Activated naive CD8-positive, alpha-beta T cell treated with anti-CD3 and anti-CD28 coated beads, Interleukin-2, amount 50 U/mL, for 24 hours (primary cell): Measurements from ENCODE around the gene OGFOD3.
"Not testable (repeated sequence)": the region's sequence is repeated elsewhere in the genome, so short reads cannot be mapped to it uniquely, and the experiment has no call there.

Experiments
- ATAC-seq: fragments of 150-1000 bp; cut with Tn5 transposase; one replicate; pipeline ENCODE4 v1.10.0; 2021
- DNase-seq: peaks from one replicate; pipeline ENCODE4 v3.0.0; 2021
- H3K27ac Mint-ChIP-seq: one replicate; pipeline ENCODE4 v1.8.0; 2021; ENCODE audit warnings: mild to moderate bottlenecking, mixed read lengths
- H3K27me3 Mint-ChIP-seq: one replicate; pipeline ENCODE4 v1.8.0; 2021; ENCODE audit warnings: mixed read lengths
- H3K36me3 Mint-ChIP-seq: one replicate; pipeline ENCODE4 v1.8.0; 2021; ENCODE audit warnings: low read depth, mixed read lengths
- H3K4me1 Mint-ChIP-seq: one replicate; pipeline ENCODE4 v1.8.0; 2021; ENCODE audit warnings: mixed read lengths
- H3K4me3 Mint-ChIP-seq: one replicate; pipeline ENCODE4 v1.8.0; 2021; ENCODE audit warnings: mild to moderate bottlenecking, moderate library complexity, mixed read lengths
- H3K9me3 Mint-ChIP-seq: one replicate; pipeline ENCODE4 v1.8.0; 2021; ENCODE audit warnings: mixed read lengths

The OGFOD3 gene

GRCh38 chr17:82359451-82360074, 58.8 kb downstream of the OGFOD3 start:
- not testable (repeated sequence) for H3K4me1 Mint-ChIP-seq, DNase-seq, H3K9me3 Mint-ChIP-seq, H3K27ac Mint-ChIP-seq, H3K4me3 Mint-ChIP-seq, ATAC-seq, H3K36me3 Mint-ChIP-seq
- H3K27me3 Mint-ChIP-seq, result peaks cover 22% of the 10 kb centered on the region

DNA sequence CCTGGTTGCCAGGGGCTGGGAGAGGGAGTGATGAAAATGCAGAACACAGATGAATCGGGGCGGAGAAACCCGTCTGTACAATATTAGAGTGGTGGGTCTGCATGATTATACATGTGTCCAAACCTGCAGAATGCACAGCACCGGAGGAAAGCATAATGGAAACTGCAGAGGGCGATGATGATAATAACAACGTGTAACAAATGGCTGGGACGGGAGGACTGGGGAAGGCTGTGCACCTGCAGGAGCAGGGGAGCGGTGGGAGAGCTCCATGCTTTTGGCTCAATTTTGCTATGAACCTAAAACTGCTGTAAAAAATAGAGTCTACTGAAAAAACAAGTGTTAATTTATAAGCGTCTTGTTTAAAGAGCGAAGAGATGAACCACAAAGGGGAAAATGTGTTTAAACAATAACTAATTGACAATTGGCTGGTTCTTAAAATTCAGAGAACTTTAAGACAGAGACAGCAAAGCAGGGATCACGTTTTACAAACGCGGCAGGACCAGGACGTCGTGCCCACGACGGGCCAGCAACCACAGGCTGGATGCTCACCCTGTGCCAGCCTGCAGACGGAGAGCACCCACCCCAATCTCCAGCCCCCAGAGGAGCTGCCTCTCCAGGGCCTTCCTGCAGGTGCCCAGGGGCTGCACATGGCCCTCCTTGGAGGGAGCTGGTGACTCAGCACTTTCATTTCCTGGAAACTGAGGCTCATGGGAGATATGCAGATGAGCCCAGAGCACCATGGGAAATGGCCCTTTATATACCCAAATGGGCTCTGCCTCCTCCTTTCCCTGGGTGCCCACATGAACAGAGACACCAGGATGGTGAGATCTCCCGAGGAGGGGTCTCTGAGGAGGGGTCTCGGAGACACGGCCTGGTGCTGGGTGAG, 59.7 kb downstream of the OGFOD3 start, which contains the start of gene TEX19:
Gene TEX19 (plus strand): TSS at position 783 of the 886 bp plus-strand sequence. CDS start 2,904 bp downstream, outside the sequence.
- Mint-ChIP-seq H3K4me3 (no peak within 1 kb of the TSS), H3K27ac (peak within 1 kb of the TSS; percentile 47), H3K4me1 (peaks cover 7% of the 10 kb centered on the region), H3K9me3 (peaks cover 6% of the 10 kb centered on the region), H3K36me3 (no peaks in the 10 kb centered on the region), H3K27me3 (peaks cover 22% of the 10 kb centered on the region)
- ATAC-seq, result peak; percentile 20
- no peak for DNase-seq

- Mint-ChIP-seq H3K27ac (no peak overlapping the region), H3K4me3 (no peak overlapping the region), H3K27me3 (peaks cover 22% of the 10 kb centered on the region), H3K4me1 (peaks cover 7% of the 10 kb centered on the region), H3K9me3 (peaks cover 6% of the 10 kb centered on the region), H3K36me3 (no peaks in the 10 kb centered on the region)
- ATAC-seq (no peak), DNase-seq (no peak)
These were observed 61.0 kb downstream of the OGFOD3 start for GRCh38 chr17:82357394-82357793.

DNA sequence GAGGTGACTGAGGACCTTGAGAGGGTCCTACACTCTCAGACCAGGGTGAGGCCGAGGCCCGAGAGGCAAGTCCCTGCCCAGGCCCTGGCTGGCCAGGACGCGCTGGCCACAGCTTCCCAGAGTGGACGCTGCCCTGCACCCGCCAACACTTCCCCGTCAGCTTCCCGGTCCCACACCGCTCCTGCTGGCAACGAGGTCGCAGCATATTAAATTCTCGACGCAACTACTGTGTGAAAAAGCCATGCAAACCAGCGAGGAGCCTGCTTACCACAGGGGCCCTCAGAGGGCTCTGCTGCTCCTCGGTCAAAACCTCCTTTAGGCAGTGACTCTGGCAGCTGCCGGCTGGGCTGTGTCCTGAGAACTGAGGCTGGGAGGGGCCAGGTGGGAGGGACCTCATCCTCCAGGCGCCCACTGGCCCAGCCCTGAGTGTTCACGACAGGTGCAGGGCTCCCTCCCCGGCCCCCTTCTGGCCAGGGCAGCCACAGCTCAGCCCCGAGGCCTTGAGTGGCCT, 61.5 kb downstream of the OGFOD3 start:
- H3K9me3 Mint-ChIP-seq, result peaks cover 6% of the 10 kb centered on the region
- no peak overlapping the region for H3K4me3 Mint-ChIP-seq
- H3K36me3 Mint-ChIP-seq, result no peaks in the 10 kb centered on the region
- DNase-seq (no peak), ATAC-seq (no peak)
- H3K27me3 Mint-ChIP-seq, result peaks cover 22% of the 10 kb centered on the region
- H3K4me1 Mint-ChIP-seq, result peaks cover 9% of the 10 kb centered on the region
- no peak overlapping the region for H3K27ac Mint-ChIP-seq

DNA sequence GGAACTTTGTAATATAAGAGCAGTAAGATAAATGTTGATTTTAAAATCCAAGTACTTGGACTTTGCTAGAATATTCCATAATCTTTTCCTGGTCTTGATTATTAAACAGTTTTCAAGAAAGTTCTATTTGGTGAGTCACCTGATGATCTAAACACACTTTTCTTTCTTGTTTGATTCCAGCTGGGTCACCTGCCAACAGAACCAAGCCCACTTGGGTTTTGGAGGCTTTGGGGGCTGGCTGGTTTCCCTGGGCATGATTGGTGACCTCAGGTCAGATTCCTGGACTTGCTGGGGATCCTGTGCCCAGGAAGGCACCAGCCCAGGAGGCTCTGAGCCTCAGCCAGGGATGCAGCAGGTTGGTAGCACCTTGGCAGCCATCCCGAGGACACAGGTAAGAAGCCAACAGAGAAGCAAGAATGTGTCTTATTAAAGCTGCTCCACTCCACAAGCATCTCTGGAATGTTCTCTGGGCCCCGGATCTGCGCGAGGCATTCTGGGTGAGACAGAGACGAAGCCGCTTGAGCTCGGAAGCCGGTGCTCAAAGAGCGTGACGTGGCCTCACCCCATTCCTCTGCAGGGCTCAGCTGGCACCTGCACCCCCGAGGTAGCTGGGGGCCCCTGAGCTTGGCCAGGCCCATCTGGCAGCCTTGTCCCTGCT, 62.5 kb downstream of the OGFOD3 start:
- H3K27me3 Mint-ChIP-seq, result peaks cover 23% of the 10 kb centered on the region
- ATAC-seq, result no peak
- DNase-seq, result no peak
- no peak overlapping the region for H3K27ac Mint-ChIP-seq
- no peaks in the 10 kb centered on the region for H3K36me3 Mint-ChIP-seq
- H3K4me3 Mint-ChIP-seq, result no peak overlapping the region
- H3K9me3 Mint-ChIP-seq, result peaks cover 6% of the 10 kb centered on the region
- H3K4me1 Mint-ChIP-seq, result peaks cover 9% of the 10 kb centered on the region

DNA sequence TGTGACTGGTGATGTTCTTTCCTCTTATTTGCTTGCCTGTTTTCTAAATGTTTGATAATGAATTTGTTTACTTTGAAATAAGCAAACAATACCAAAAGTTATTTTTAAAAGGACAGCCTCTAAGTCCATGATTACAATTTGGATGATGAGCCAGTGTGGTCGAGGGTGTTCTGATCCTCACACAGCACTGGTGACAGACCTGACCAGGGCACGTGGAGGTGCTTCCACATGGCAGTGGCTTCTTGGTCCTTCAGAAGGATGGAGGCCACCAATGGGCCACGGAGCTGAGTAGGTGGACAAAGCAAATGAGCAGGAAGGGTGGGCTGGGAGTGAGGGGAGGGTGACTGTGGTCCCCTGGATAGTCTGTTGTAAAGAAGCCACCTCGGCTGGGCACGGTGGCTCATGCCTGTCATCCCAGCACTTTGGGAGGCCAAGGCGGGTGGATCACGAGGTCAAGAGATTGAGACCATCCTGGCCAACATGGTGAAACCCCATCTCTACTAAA, 63.5 kb downstream of the OGFOD3 start:
- peaks cover 6% of the 10 kb centered on the region for H3K9me3 Mint-ChIP-seq
- peaks cover 23% of the 10 kb centered on the region for H3K27me3 Mint-ChIP-seq
- no peaks in the 10 kb centered on the region for H3K36me3 Mint-ChIP-seq
- H3K4me3 Mint-ChIP-seq, result no peak overlapping the region
- ATAC-seq, result no peak
- no peak for DNase-seq
- H3K4me1 Mint-ChIP-seq, result peaks cover 9% of the 10 kb centered on the region
- no peak overlapping the region for H3K27ac Mint-ChIP-seq

GRCh38 chr17:82353484-82353883, 64.9 kb downstream of the OGFOD3 start:
- no peak for DNase-seq
- Mint-ChIP-seq H3K27me3 (peaks cover 25% of the 10 kb centered on the region), H3K9me3 (peaks cover 2% of the 10 kb centered on the region), H3K27ac (no peak overlapping the region), H3K4me1 (peaks cover 6% of the 10 kb centered on the region), H3K4me3 (no peak overlapping the region), H3K36me3 (no peaks in the 10 kb centered on the region)
- no peak for ATAC-seq

DNA sequence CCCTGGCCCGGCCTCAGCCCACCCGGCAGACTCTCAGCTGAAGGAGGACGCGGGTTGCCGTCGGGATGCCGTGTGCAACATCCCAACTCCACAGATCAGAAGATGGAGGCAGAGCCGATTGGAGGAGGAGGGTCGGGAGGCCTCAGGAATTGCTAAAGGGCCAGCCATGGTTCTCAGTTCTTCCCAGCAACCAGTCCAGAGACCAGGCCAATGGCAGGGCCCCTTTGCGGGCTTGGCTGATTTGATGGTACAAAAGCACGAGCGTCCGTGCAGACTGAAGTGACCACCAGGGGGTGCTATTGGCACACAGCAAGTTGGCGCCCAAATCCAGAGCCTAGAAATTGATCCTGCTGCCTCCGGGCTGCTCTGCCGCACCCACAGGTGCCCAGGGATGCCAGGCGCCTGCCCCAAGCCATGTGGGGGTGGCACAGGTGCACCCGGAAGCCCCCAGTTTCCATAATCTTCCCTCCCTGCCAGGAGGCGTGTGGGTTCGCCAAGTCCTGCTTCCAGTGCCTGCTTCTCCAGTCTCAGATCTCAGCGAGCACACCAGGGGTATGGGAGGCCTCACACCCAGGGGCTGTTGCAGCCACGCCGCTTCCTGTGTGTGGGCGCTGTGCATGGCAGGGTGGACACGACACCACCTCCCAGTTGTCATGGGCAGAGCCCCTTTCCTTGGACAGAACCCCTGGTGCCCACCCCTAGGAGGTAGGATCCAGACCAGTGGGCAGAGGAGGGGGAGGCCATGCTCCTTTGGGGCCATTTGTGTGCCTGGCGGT, 66.5 kb downstream of the OGFOD3 start:
- ATAC-seq (peak; percentile 68), DNase-seq (peak; percentile 86)
- H3K9me3 Mint-ChIP-seq, result no peaks in the 10 kb centered on the region
- no peaks in the 10 kb centered on the region for H3K36me3 Mint-ChIP-seq
- H3K4me3 Mint-ChIP-seq, result no peak overlapping the region
- H3K4me1 Mint-ChIP-seq, result peaks cover 2% of the 10 kb centered on the region
- no peak overlapping the region for H3K27ac Mint-ChIP-seq
- H3K27me3 Mint-ChIP-seq, result peaks cover 21% of the 10 kb centered on the region

DNA sequence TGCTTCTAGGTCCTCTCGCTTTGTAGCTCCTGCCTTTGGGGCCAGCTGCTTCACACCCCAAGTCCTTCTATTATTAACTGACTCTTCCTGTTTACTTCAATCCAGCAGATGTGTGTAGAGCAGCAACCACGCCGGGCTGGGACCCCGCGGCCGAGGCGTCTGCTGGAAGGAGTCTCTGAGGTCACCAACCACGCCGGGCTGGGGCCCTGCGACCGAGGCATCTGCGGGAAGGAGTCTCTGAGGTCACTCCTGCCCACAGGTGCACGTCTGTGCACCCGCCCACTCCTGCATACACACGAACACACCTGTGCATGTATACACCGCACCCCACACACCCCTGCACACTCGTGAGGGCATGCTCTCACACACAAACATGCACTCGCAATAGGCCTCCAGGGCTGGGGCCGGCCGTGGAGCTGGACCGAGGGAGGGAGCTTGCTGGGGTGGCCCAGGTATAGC, 67.1 kb downstream of the OGFOD3 start:
- ATAC-seq (no peak), DNase-seq (no peak)
- Mint-ChIP-seq H3K4me3 (no peak overlapping the region), H3K9me3 (no peaks in the 10 kb centered on the region), H3K4me1 (peaks cover 7% of the 10 kb centered on the region), H3K36me3 (no peaks in the 10 kb centered on the region), H3K27me3 (peaks cover 25% of the 10 kb centered on the region), H3K27ac (no peak overlapping the region)

DNA sequence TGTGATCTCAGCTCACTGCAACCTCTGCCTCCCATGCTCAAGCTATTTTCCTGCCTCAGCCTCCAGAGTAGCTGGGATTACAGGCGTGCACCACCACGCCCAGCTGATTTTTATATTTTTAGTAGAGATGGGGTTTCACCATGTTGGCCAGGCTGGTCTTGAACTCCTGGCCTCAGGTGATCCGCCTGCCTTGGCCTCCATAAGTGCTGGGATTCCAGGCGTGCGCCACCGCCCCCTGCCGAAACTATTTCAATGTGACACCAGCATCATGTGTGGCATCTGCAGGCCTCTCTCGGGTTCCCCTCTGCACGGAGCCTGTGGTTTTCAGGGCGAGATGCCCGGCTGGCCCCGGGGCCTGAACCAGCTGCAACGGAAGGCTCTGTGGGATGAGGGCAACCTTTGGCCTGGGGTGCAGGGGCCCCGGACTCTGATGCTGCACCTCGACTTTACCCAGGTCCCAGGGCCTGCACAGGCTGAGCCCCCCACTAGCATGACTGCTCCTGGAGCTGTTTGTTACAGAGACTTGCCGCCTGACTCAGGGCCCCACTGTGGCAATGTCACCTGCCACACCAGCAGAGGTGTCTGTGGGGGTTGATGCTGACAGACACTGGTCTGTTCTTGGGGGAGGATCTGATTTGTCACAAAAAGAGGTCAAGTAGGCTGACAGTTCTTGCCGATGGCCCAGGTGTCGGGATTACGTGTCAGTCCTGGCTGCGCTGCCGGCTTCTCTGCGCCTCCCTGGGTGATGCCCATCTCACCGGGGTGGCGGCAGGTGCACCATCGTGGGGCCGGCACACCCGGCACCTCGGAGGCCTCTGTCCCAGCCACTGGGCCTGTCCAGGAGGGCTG, 68.0 kb downstream of the OGFOD3 start:
- Mint-ChIP-seq H3K36me3 (no peaks in the 10 kb centered on the region), H3K27ac (no peak overlapping the region), H3K4me1 (peaks cover 7% of the 10 kb centered on the region), H3K9me3 (no peaks in the 10 kb centered on the region), H3K4me3 (no peak overlapping the region), H3K27me3 (peaks cover 23% of the 10 kb centered on the region)
- DNase-seq, result peak; percentile 68
- peak; percentile 37 for ATAC-seq

DNA sequence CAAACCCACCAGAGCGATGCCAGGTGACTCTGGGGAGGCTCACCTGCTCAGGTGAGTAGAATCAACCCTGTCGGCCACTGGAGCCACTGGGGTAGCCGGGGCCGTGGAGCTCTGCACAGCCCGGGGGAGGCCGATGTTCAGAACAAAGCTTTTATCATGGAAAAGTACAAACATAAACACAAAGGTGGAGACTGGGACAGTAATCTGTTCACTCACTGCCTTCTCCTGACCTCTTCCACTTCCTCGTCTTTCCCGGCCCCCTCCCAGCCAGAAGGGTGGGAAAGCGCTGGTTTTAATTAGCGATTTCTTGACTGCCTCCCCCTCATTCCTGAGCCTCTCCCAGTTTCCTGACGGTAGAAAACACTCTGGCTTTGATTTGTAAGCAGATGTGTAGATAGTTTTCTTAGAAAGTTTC, 69.1 kb downstream of the OGFOD3 start:
- H3K27ac Mint-ChIP-seq, result no peak overlapping the region
- no peaks in the 10 kb centered on the region for H3K9me3 Mint-ChIP-seq
- ATAC-seq (no peak), DNase-seq (no peak)
- peaks cover 7% of the 10 kb centered on the region for H3K4me1 Mint-ChIP-seq
- no peak overlapping the region for H3K4me3 Mint-ChIP-seq
- H3K27me3 Mint-ChIP-seq, result peaks cover 17% of the 10 kb centered on the region
- no peaks in the 10 kb centered on the region for H3K36me3 Mint-ChIP-seq

DNA sequence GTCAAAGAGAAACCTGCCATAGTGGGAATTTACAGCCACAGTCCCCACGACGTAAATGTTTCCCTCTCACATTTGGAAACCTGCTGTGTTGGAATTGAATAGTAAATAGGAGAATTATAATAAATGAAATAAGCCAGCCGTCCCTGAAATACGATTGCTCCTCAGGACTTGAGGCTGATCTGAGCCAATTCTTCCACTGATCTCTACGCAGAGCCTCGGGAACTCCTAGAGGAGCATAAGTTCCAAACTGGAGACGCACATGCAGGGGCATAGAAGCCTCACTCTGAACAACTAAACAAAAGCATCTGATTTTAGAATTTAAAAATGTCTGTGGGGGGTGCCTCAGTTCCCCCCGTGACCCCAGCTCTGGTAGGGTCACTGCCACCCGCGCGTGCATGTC, 69.5 kb downstream of the OGFOD3 start:
- Mint-ChIP-seq H3K36me3 (no peaks in the 10 kb centered on the region), H3K9me3 (no peaks in the 10 kb centered on the region), H3K4me3 (no peak overlapping the region), H3K27me3 (peaks cover 17% of the 10 kb centered on the region), H3K4me1 (peaks cover 7% of the 10 kb centered on the region), H3K27ac (no peak overlapping the region)
- no peak for DNase-seq
- ATAC-seq, result no peak

GRCh38 chr17:82348434-82348833, 70.0 kb downstream of the OGFOD3 start:
- Mint-ChIP-seq H3K4me3 (no peak overlapping the region), H3K4me1 (peaks cover 7% of the 10 kb centered on the region), H3K27me3 (peaks cover 17% of the 10 kb centered on the region), H3K27ac (no peak overlapping the region), H3K36me3 (no peaks in the 10 kb centered on the region), H3K9me3 (no peaks in the 10 kb centered on the region)
- DNase-seq, result no peak
- no peak for ATAC-seq
